ENCODE measurements around the gene PKNOX2.

Gene PKNOX2

GRCh38 chr11:125274309-125274708 lies 109.8 kb downstream of the PKNOX2 start:
- no peak overlapping the region for H3K4me3 ChIP-seq (ENCODE audit: low read depth in 1 of 2, low read length in 1 of 2)
- H3K36me3 ChIP-seq = no peaks in the 10 kb centered on the region
- H3K27me3 ChIP-seq = peaks cover 21% of the 10 kb centered on the region
- no peaks in the 10 kb centered on the region for H3K4me1 ChIP-seq (ENCODE audit: control insufficient read depth in 1 of 2, insufficient read depth in 1 of 2, low read depth in 1 of 2, low read length in 1 of 2)
- TF ChIP-seq CTCF (IDR thresholded peaks at IDR 0.05) = no peak
- H3K27ac ChIP-seq = no peak overlapping the region
- H3K9me3 ChIP-seq = no peaks in the 10 kb centered on the region

GRCh38 chr11:125274774-125275173 lies 110.2 kb downstream of the PKNOX2 start:
- no peaks in the 10 kb centered on the region for H3K4me1 ChIP-seq (ENCODE audit: control insufficient read depth in 1 of 2, insufficient read depth in 1 of 2, low read depth in 1 of 2, low read length in 1 of 2)

GRCh38 chr11:125275905-125276618 lies 111.5 kb downstream of the PKNOX2 start:
- no peak overlapping the region for H3K27ac ChIP-seq
- no peak overlapping the region for H3K4me3 ChIP-seq (ENCODE audit: low read depth in 1 of 2, low read length in 1 of 2)
- no peaks in the 10 kb centered on the region for H3K4me1 ChIP-seq (ENCODE audit: control insufficient read depth in 1 of 2, insufficient read depth in 1 of 2, low read depth in 1 of 2, low read length in 1 of 2)
- no peaks in the 10 kb centered on the region for H3K36me3 ChIP-seq
- H3K27me3 ChIP-seq = peaks cover 18% of the 10 kb centered on the region
- no peaks in the 10 kb centered on the region for H3K9me3 ChIP-seq
- TF ChIP-seq CTCF (IDR thresholded peaks at IDR 0.05) = no peak

More at GRCh38 chr11:125274774-125275173, 110.2 kb downstream of the PKNOX2 start:
- peaks cover 21% of the 10 kb centered on the region for H3K27me3 ChIP-seq
- H3K36me3 ChIP-seq = no peaks in the 10 kb centered on the region
- no peak overlapping the region for H3K4me3 ChIP-seq (ENCODE audit: low read depth in 1 of 2, low read length in 1 of 2)
- no peak for TF ChIP-seq CTCF (IDR thresholded peaks at IDR 0.05)
- H3K27ac ChIP-seq = no peak overlapping the region
- no peaks in the 10 kb centered on the region for H3K9me3 ChIP-seq

- H3K27me3 ChIP-seq = peaks cover 21% of the 10 kb centered on the region
- H3K36me3 ChIP-seq = no peaks in the 10 kb centered on the region
- H3K9me3 ChIP-seq = no peaks in the 10 kb centered on the region
- no peak overlapping the region for H3K4me3 ChIP-seq (ENCODE audit: low read depth in 1 of 2, low read length in 1 of 2)
- H3K4me1 ChIP-seq (ENCODE audit: control insufficient read depth in 1 of 2, insufficient read depth in 1 of 2, low read depth in 1 of 2, low read length in 1 of 2) = no peaks in the 10 kb centered on the region
- H3K27ac ChIP-seq = no peak overlapping the region
- TF ChIP-seq CTCF (IDR thresholded peaks at IDR 0.05) = no peak
Measured at GRCh38 chr11:125276619-125276976, 112.0 kb downstream of the PKNOX2 start.

- Histone ChIP-seq H3K27ac (no peak overlapping the region), H3K9me3 (no peaks in the 10 kb centered on the region), H3K4me1 (ENCODE audit: control insufficient read depth in 1 of 2, insufficient read depth in 1 of 2, low read depth in 1 of 2, low read length in 1 of 2) (no peaks in the 10 kb centered on the region), H3K4me3 (ENCODE audit: low read depth in 1 of 2, low read length in 1 of 2) (no peak overlapping the region), H3K27me3 (peaks cover 12% of the 10 kb centered on the region), H3K36me3 (no peaks in the 10 kb centered on the region)
- TF ChIP-seq CTCF (IDR thresholded peaks at IDR 0.05) = no peak
Measured at GRCh38 chr11:125279676-125280418, 115.3 kb downstream of the PKNOX2 start.
